GM19463 (cell line): ENCODE measurements around the gene METTL15.
"Not testable (repeated sequence)": the region's sequence is repeated elsewhere in the genome, so short reads cannot be mapped to it uniquely, and the experiment has no call there.

Experiments
- ATAC-seq: cut with Tn5 transposase; IDR thresholded peaks from one replicate; pipeline ENCODE4 v1.9.1; 2021; ENCODE audit warnings: mild to moderate bottlenecking, moderate library complexity; ENCODE audit not compliant: unreplicated experiment

Gene METTL15

DNA sequence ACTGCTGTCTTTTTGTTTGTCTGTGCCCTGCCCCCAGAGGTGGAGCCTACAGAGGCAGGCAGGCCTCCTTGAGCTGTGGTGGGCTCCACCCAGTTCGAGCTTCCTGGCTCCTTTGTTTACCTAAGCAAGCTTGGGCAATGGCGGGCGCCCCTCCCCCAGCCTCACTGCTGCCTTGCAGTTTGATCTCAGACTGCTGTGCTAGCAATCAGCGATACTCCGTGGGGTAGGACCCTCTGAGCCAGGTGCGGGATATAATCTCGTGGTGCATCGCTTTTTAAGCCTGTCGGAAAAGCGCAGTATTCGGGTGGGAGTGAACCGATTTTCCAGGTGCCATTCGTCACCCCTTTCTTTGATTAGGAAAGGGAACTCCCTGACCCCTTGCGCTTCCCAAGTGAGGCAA lies 269.9 kb downstream of the METTL15 start:
- ATAC-seq = not testable (repeated sequence)
